Breast epithelium (tissue), 3 donors: ENCODE data around the gene GRIN2D.

Source experiments
- CTCF ChIP-seq, 3 donors: fragments of 450-650 bp; IDR thresholded peaks; one replicate each; pipeline ENCODE4 v1.5.1; 2016 to 2017; ENCODE audit warnings: antibody characterized with exemption in 3 of 3, mild to moderate bottlenecking in 3 of 3, moderate library complexity in 3 of 3
- POLR2A ChIP-seq: fragments of 450-650 bp; IDR thresholded peaks from one replicate; pipeline ENCODE4 v1.6.1; 2016; ENCODE audit warnings: antibody characterized with exemption, mild to moderate bottlenecking, moderate library complexity
- POLR2AphosphoS5 ChIP-seq, 3 donors: sonication (generic); formaldehyde crosslinking; IDR thresholded peaks; one replicate each; pipeline ENCODE4 v1.6.1; 2017; ENCODE audit warnings: antibody characterized with exemption in 3 of 3

GRCh38 chr19:48421548-48421947 lies 28.1 kb downstream of the GRIN2D start:
- TF ChIP-seq POLR2AphosphoS5 (IDR thresholded peaks at IDR 0.05) (no peak), CTCF (IDR thresholded peaks at IDR 0.05) (no peak), POLR2A (no peak)
